ENCODE results near the gene ZNF614. TPM values are rescaled to one million over a fixed set of nuclear protein-coding genes. Genes with fewer than 3 reads are reported as not detected.

ZNF614 gene
- 10 to 100 TPM in 5 of 7 donors, 1 to 10 TPM in 2; 7.0 to 12.7 (median 10.6) TPM for total RNA-seq
- polyA plus RNA-seq, result 1 to 10 TPM; 6.3 to 7.7 TPM
- long read RNA-seq, donor 1, full-length matches to known transcripts, result 6 of 12 reads
- long read RNA-seq, donor 1, partial matches to known transcripts, result 0 of 12 reads
- long read RNA-seq, donor 1, other reads (novel, unspliced or antisense), result 6 of 12 reads
- long read RNA-seq, donor 2, full-length matches to known transcripts, result 8 of 8 reads
- long read RNA-seq, donor 2, partial matches to known transcripts, result 0 of 8 reads
- long read RNA-seq, donor 2, other reads (novel, unspliced or antisense), result 0 of 8 reads
- long read RNA-seq, donor 3, full-length matches to known transcripts, result 27 of 29 reads
- long read RNA-seq, donor 3, partial matches to known transcripts, result 1 of 29 reads
- long read RNA-seq, donor 3, other reads (novel, unspliced or antisense), result 1 of 29 reads

DNA sequence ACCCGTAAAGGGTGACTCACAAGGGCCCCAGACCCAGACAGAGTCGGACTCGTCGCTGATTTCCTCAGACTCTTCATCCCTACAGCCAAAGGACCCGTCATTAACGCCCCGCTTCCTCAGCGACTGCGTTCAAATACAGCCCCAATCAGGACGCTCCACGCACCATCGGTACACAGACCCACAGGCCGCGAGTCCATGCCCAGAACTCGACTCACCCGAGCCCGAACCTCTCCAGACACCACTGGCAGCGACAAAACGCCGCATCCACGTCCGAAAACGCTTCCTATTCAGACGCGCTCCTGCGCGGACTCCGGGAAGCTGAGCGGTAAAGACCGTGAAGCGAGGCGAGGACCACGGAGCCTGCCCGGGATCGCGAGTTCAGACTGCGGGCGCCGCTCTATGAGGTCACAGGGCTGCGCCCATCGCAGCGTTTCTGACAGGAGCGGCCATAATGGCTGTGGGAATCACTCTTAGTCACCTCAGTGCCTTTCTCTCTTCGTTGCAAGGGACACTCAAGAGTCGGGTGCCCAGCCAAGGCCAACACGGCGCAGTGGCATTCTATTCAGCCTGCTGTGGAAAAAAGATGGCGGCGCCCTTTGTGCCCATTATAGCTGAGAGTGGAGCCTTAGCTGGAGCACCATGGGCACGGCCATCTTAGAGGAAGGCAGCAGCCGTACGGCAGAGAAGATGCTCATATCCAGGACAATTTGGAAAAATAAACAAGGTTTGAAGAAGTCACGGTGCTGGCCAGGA is at the start of gene ZNF614:
Gene ZNF614, minus strand, starts transcription at position 353 of the 753 bp plus-strand sequence. CDS start 2,634 bp downstream, outside the sequence.
- 0 to 1% (median 0%) methylated on average over 51 to 53 of the region's 53 CpGs for WGBS, 3 donors
- Histone ChIP-seq H3K27ac (peak within 1 kb of the TSS; percentile 45 to 83), H3K9me3 (peaks cover 3 to 37% of the 10 kb centered on the region in 2 donors), H3K36me3 (peaks cover 3% of the 10 kb centered on the region), H3K27me3 (no peaks in the 10 kb centered on the region), H3K4me3 (peak within 1 kb of the TSS; percentile 73), H3K4me1 (ENCODE audit: insufficient read depth) (peaks cover 4% of the 10 kb centered on the region)
- peak; percentile 79 to 92 (median 84) for DNase-seq
- TF ChIP-seq POLR2A (IDR thresholded peaks at IDR 0.05) (peak; percentile 35), EP300 (IDR thresholded peaks at IDR 0.05) (no peak)
- TF ChIP-seq, protein P1, sequence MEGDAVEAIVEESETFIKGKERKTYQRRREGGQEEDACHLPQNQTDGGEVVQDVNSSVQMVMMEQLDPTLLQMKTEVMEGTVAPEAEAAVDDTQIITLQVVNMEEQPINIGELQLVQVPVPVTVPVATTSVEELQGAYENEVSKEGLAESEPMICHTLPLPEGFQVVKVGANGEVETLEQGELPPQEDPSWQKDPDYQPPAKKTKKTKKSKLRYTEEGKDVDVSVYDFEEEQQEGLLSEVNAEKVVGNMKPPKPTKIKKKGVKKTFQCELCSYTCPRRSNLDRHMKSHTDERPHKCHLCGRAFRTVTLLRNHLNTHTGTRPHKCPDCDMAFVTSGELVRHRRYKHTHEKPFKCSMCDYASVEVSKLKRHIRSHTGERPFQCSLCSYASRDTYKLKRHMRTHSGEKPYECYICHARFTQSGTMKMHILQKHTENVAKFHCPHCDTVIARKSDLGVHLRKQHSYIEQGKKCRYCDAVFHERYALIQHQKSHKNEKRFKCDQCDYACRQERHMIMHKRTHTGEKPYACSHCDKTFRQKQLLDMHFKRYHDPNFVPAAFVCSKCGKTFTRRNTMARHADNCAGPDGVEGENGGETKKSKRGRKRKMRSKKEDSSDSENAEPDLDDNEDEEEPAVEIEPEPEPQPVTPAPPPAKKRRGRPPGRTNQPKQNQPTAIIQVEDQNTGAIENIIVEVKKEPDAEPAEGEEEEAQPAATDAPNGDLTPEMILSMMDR (IDR thresholded peaks at IDR 0.05), result peak in 1 of 3 donors; percentile 9
- intact Hi-C loops (cut with DNase I), result no loop called here

DNA sequence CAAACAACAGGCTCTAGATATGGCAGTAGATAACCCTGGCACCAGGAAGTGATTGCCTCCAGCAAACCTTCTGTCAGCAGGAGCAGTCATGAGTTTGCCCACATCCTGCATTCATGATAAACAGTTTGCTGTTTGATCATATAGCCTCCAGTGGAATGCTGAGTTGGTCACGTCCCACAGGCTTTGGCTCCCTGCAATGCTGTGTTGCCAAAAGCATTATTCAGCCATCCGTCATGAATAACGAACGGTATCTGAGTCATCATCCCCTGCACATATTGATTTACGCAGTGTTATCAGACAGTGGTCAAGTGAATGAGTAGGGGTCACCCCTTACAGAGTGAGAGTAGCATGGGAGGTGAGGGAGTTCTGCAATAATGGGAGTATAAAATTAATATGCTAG is 42.3 kb upstream of the ZNF614 start:
- Histone ChIP-seq H3K4me3 (no peak overlapping the region), H3K4me1 (ENCODE audit: insufficient read depth) (no peaks in the 10 kb centered on the region), H3K27me3 (no peaks in the 10 kb centered on the region), H3K36me3 (no peaks in the 10 kb centered on the region), H3K27ac (no peak overlapping the region), H3K9me3 (peaks cover 3 to 70% of the 10 kb centered on the region in 2 donors)
- 87 to 90% (median 87%) methylated on average over 5 of the region's 5 CpGs for WGBS, 3 donors
- DNase-seq, result no peak
- TF ChIP-seq, protein P1 (IDR thresholded peaks at IDR 0.05), result no peak
- TF ChIP-seq EP300 (IDR thresholded peaks at IDR 0.05), result no peak
- no peak for TF ChIP-seq POLR2A (IDR thresholded peaks at IDR 0.05)
- intact Hi-C loops (cut with DNase I), result no loop called here

DNA sequence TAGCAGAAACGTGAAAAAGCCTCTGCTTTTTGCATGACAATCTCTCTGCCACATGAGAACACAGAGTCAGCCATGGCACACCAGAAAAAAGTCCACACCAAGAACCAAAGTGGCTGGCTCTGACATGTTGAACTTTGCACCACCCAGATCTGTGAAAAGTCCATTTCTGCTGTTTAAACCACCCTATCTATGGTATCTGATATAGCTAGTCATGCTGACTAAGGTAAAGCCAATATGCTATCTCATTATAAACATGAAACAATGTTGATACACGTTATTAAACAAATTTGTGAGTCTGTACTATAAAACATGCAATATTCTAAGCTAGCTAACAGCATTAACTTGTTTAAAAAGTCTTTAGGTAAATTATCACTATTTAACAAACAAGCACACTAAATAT is 41.5 kb upstream of the ZNF614 start:
- H3K4me3 ChIP-seq, result no peak overlapping the region
- no peak for DNase-seq
- intact Hi-C loops (cut with DNase I), result no loop called here
- TF ChIP-seq POLR2A (IDR thresholded peaks at IDR 0.05), result no peak
- no peak for TF ChIP-seq EP300 (IDR thresholded peaks at IDR 0.05)
- no peaks in the 10 kb centered on the region for H3K4me1 ChIP-seq (ENCODE audit: insufficient read depth)
- no peaks in the 10 kb centered on the region for H3K27me3 ChIP-seq
- peaks cover 6 to 72% of the 10 kb centered on the region in 2 donors for H3K9me3 ChIP-seq
- WGBS, 3 donors, result 82 to 87% (median 83%) methylated on average over 2 of the region's 2 CpGs
- no peak overlapping the region for H3K27ac ChIP-seq
- H3K36me3 ChIP-seq, result no peaks in the 10 kb centered on the region

DNA sequence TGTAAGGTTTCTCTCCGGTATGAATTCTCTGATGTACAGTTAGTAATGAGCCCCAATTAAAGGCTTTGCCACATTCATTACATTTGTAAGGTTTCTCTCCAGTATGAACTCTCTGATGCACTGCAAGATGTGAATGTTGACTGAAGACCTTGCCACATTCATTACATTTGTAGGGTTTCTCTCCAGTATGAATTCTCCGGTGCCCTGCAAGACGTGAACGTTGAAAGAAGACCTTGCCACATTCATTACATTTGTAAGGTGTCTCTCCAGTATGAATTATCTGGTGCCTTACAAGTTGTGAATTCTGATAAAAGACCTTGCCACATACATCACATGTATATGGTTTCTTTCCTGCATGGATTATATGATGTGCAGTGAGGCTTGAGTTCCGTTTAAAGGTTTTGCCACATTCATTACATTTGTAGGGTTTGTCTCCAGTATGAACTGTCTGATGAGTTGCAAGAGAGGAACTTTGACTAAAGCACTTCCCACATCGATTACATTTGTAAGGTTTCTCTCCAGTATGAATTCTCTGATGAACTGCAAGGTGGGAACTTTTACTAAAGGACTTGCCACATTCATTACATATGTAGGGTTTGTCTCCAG is 38.2 kb upstream of the ZNF614 start:
- intact Hi-C loops (cut with DNase I), result no loop called here
- H3K27ac ChIP-seq, result no peak overlapping the region
- H3K9me3 ChIP-seq, result peaks cover 6 to 86% of the 10 kb centered on the region in 2 donors
- TF ChIP-seq POLR2A (IDR thresholded peaks at IDR 0.05) (no peak), EP300 (IDR thresholded peaks at IDR 0.05) (no peak)
- TF ChIP-seq, protein P1 (IDR thresholded peaks at IDR 0.05), result no peak
- H3K4me3 ChIP-seq, result no peak overlapping the region
- no peak for DNase-seq
- 96 to 98% (median 98%) methylated on average over 6 of the region's 6 CpGs for WGBS, 3 donors
- no peaks in the 10 kb centered on the region for H3K4me1 ChIP-seq (ENCODE audit: insufficient read depth)
- H3K27me3 ChIP-seq, result no peaks in the 10 kb centered on the region
- no peaks in the 10 kb centered on the region for H3K36me3 ChIP-seq
